Measurements from ENCODE around the gene CBS. TPM values are rescaled to one million over a fixed set of nuclear protein-coding genes. Genes with fewer than 3 reads are reported as not detected.

Gene CBS
- total RNA-seq, 1 donor: 26.1 TPM

DNA sequence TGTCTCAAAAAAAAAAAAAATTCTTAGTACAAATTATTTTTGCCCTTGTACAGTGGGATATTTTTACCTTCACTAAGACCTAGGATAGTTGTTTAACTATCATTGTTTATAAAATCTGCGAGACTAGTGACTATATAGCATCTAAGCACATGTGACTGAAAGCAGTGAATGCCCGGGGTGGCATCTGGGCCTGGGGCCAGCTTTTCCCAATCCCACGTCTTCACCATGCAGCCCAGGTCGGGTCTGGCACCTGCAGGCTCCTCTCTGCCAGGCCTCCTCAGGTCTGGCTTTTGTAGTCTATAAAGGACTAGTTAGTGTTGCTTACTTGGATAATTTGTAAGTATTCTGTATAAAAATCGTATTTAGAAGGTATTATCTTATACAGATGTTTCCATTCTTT, 40.8 kb downstream of the CBS start:
- TF ChIP-seq, protein P1, sequence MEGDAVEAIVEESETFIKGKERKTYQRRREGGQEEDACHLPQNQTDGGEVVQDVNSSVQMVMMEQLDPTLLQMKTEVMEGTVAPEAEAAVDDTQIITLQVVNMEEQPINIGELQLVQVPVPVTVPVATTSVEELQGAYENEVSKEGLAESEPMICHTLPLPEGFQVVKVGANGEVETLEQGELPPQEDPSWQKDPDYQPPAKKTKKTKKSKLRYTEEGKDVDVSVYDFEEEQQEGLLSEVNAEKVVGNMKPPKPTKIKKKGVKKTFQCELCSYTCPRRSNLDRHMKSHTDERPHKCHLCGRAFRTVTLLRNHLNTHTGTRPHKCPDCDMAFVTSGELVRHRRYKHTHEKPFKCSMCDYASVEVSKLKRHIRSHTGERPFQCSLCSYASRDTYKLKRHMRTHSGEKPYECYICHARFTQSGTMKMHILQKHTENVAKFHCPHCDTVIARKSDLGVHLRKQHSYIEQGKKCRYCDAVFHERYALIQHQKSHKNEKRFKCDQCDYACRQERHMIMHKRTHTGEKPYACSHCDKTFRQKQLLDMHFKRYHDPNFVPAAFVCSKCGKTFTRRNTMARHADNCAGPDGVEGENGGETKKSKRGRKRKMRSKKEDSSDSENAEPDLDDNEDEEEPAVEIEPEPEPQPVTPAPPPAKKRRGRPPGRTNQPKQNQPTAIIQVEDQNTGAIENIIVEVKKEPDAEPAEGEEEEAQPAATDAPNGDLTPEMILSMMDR (IDR thresholded peaks at IDR 0.05; ENCODE audit: extremely low read depth, low read depth, low read length): no peak
- no peak overlapping the region for H3K4me2 ChIP-seq (ENCODE audit: insufficient read depth, low read length)
- H3K79me2 ChIP-seq (ENCODE audit: insufficient read depth, low read length): no peaks in the 10 kb centered on the region
- no peak for DNase-seq (ENCODE audit: insufficient read length, low spot score, missing footprints)
- no peak overlapping the region for H3K27ac ChIP-seq (ENCODE audit: low read depth, low read length)
- no peaks in the 10 kb centered on the region for H4K20me1 ChIP-seq (ENCODE audit: insufficient read depth, low read length)
- H3K36me3 ChIP-seq (ENCODE audit: insufficient read depth, low read length): peaks cover 10% of the 10 kb centered on the region
- H2AFZ ChIP-seq (ENCODE audit: low read length): no peak overlapping the region
- no peaks in the 10 kb centered on the region for H3K9me3 ChIP-seq (ENCODE audit: low read depth, low read length)
- no peak overlapping the region for H3K4me3 ChIP-seq (ENCODE audit: insufficient read depth, low read length)
- H3K27me3 ChIP-seq (ENCODE audit: insufficient read depth, low read length): no peaks in the 10 kb centered on the region
- H3K4me1 ChIP-seq (ENCODE audit: insufficient read depth, low read length): no peaks in the 10 kb centered on the region

DNA sequence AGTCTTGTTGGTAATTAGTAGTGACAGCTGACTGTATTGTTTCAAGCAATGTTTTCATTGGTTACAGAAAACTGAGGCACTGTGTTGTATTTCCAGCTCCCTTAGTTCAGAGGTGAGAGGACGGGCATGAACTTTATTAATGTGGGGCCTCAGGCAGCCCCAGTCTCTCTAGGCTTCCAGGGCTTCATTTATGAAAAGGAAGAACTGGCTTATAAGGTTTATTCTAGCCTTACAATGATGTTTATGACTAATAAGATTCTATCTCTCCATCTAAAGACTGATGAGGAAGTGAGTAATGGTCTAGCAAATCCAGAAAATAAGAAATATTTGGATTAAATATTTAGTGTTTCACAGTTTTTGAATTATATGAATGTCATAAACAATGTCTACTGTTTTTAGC, 41.5 kb downstream of the CBS start:
- no peaks in the 10 kb centered on the region for H3K4me1 ChIP-seq (ENCODE audit: insufficient read depth, low read length)
- H3K36me3 ChIP-seq (ENCODE audit: insufficient read depth, low read length): peaks cover 13% of the 10 kb centered on the region
- H3K4me2 ChIP-seq (ENCODE audit: insufficient read depth, low read length): no peak overlapping the region
- no peak overlapping the region for H3K4me3 ChIP-seq (ENCODE audit: insufficient read depth, low read length)
- H4K20me1 ChIP-seq (ENCODE audit: insufficient read depth, low read length): no peaks in the 10 kb centered on the region
- H3K27me3 ChIP-seq (ENCODE audit: insufficient read depth, low read length): no peaks in the 10 kb centered on the region
- no peaks in the 10 kb centered on the region for H3K79me2 ChIP-seq (ENCODE audit: insufficient read depth, low read length)
- no peak overlapping the region for H2AFZ ChIP-seq (ENCODE audit: low read length)
- no peak for DNase-seq (ENCODE audit: insufficient read length, low spot score, missing footprints)
- H3K27ac ChIP-seq (ENCODE audit: low read depth, low read length): no peak overlapping the region
- TF ChIP-seq, protein P1 (IDR thresholded peaks at IDR 0.05; ENCODE audit: extremely low read depth, low read depth, low read length): no peak
- H3K9me3 ChIP-seq (ENCODE audit: low read depth, low read length): no peaks in the 10 kb centered on the region

DNA sequence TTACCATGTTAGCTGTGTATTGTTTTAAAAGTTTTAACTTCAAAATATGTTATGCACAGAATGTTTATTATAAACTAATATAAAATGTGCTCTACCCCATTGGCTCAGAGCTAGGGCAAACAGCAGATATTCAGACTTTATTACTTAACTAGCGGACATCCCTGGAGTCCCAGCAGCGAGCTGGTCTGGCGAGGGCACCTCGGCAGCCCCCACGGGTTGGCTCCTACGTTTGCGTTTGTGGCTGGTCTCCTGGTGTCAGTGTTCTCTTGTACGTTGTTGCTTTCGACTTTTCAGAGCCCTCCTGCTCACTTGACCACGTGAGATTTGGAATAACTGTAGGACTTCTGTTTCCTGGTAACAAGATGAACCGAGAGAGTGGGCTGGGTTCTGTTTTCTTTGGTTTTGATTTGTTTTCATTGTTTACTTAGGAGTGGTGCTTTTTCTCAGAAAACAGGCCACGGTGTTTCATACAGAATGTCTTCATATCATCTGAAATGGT, 44.5 kb downstream of the CBS start:
- no peak for DNase-seq (ENCODE audit: insufficient read length, low spot score, missing footprints)
- no peak overlapping the region for H3K27ac ChIP-seq (ENCODE audit: low read depth, low read length)

DNA sequence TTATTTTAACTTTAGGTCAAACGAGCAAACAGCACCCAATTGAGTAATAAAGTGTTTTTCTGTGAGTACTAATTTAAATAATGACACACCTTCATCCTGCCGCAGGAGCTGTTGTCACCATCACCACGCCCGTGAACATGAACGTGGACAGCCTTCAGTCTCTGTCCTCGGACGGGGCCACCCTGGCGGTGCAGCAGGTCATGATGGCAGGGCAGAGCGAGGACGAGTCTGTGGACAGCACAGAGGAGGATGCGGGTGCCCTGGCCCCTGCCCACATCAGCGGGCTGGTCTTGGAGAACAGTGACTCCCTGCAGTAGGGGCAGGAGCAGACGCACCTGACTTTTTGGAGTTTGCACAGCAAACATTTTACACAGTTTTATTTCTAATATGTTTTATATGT, 45.9 kb downstream of the CBS start:
- H3K36me3 ChIP-seq (ENCODE audit: insufficient read depth, low read length): peaks cover 25% of the 10 kb centered on the region
- no peaks in the 10 kb centered on the region for H3K79me2 ChIP-seq (ENCODE audit: insufficient read depth, low read length)
- no peak for DNase-seq (ENCODE audit: insufficient read length, low spot score, missing footprints)
- H3K27me3 ChIP-seq (ENCODE audit: insufficient read depth, low read length): no peaks in the 10 kb centered on the region
- H3K9me3 ChIP-seq (ENCODE audit: low read depth, low read length): no peaks in the 10 kb centered on the region
- H3K27ac ChIP-seq (ENCODE audit: low read depth, low read length): no peak overlapping the region
- TF ChIP-seq, protein P1 (IDR thresholded peaks at IDR 0.05; ENCODE audit: extremely low read depth, low read depth, low read length): no peak
- no peaks in the 10 kb centered on the region for H3K4me1 ChIP-seq (ENCODE audit: insufficient read depth, low read length)
- no peaks in the 10 kb centered on the region for H4K20me1 ChIP-seq (ENCODE audit: insufficient read depth, low read length)
- no peak overlapping the region for H3K4me2 ChIP-seq (ENCODE audit: insufficient read depth, low read length)
- no peak overlapping the region for H3K4me3 ChIP-seq (ENCODE audit: insufficient read depth, low read length)
- H2AFZ ChIP-seq (ENCODE audit: low read length): no peak overlapping the region

More for the DNA sequence above, 44.5 kb downstream of the CBS start:
- Histone ChIP-seq H3K4me1 (ENCODE audit: insufficient read depth, low read length) (no peaks in the 10 kb centered on the region), H3K36me3 (ENCODE audit: insufficient read depth, low read length) (peaks cover 23% of the 10 kb centered on the region), H4K20me1 (ENCODE audit: insufficient read depth, low read length) (no peaks in the 10 kb centered on the region), H2AFZ (ENCODE audit: low read length) (no peak overlapping the region), H3K4me2 (ENCODE audit: insufficient read depth, low read length) (no peak overlapping the region), H3K9me3 (ENCODE audit: low read depth, low read length) (no peaks in the 10 kb centered on the region), H3K79me2 (ENCODE audit: insufficient read depth, low read length) (no peaks in the 10 kb centered on the region), H3K4me3 (ENCODE audit: insufficient read depth, low read length) (no peak overlapping the region), H3K27me3 (ENCODE audit: insufficient read depth, low read length) (no peaks in the 10 kb centered on the region)
- TF ChIP-seq, protein P1 (IDR thresholded peaks at IDR 0.05; ENCODE audit: extremely low read depth, low read depth, low read length): no peak
